Measurements from ENCODE around the gene CEP57L1. TPM values are rescaled to one million over a fixed set of nuclear protein-coding genes. Genes with fewer than 3 reads are reported as not detected.
"Not testable (repeated sequence)": the region's sequence is repeated elsewhere in the genome, so short reads cannot be mapped to it uniquely, and the experiment has no call there.

The CEP57L1 gene
- total RNA-seq, 4 donors from 2014 or later = 11.0 to 30.0 (median 16.3) TPM

DNA sequence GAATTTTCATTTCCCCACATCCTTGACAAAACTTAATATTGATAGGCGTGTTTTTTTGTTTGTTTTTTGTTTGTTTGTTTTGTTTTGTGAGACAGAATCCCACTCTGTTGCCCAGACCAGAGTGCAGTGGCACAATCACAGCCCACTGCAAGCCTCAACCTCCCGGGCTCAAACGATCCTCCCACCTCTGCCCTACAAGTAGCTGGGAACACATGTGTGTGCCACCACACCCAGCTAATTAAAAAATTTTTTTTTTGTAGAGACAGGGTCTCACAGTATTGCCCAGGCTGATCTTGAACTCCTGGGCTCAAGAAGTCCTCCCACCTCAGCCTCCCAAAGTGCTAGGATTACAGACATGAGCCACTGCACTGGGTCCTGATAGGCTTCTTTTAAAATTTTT is 9.2 kb downstream of the CEP57L1 start:
- WGBS, 2 donors (ENCODE audit: low coverage in 1 of 2) = 93 to 96% methylated on average over 3 of the region's 3 CpGs
- no peak for ATAC-seq
- Histone ChIP-seq H3K4me3 (no peak overlapping the region), H3K27ac (no peak overlapping the region), H3K27me3 (no peaks in the 10 kb centered on the region), H3K36me3 (peaks cover 0 to 10% of the 10 kb centered on the region in 2 donors), H3K4me1 (no peaks in the 10 kb centered on the region), H3K9me3 (no peaks in the 10 kb centered on the region)
- TF ChIP-seq EP300 (IDR thresholded peaks at IDR 0.05) (no peak), POLR2A (IDR thresholded peaks at IDR 0.05) (no peak), POLR2AphosphoS5 (IDR thresholded peaks at IDR 0.05) (no peak)
- TF ChIP-seq, protein P1, sequence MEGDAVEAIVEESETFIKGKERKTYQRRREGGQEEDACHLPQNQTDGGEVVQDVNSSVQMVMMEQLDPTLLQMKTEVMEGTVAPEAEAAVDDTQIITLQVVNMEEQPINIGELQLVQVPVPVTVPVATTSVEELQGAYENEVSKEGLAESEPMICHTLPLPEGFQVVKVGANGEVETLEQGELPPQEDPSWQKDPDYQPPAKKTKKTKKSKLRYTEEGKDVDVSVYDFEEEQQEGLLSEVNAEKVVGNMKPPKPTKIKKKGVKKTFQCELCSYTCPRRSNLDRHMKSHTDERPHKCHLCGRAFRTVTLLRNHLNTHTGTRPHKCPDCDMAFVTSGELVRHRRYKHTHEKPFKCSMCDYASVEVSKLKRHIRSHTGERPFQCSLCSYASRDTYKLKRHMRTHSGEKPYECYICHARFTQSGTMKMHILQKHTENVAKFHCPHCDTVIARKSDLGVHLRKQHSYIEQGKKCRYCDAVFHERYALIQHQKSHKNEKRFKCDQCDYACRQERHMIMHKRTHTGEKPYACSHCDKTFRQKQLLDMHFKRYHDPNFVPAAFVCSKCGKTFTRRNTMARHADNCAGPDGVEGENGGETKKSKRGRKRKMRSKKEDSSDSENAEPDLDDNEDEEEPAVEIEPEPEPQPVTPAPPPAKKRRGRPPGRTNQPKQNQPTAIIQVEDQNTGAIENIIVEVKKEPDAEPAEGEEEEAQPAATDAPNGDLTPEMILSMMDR (IDR thresholded peaks at IDR 0.05) = no peak

DNA sequence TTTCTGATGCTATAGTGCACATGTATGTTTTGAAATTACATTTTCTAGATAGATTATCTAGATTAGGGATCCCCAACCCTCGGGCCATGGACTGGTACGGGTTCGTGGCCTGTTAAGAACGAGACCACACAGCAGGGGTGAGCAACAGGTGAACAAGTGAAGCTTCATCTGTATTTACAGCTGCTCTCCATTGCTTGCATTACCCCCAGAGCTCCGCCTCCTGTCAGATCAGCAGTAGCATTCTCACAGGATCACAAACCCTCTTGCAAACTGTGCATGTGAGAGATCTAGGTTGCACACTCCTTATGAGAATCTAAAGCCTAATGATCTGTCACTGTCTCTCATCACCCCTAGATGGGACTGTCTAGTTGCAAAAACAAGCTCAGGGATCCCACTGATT is 10.4 kb downstream of the CEP57L1 start:
- H3K4me3 ChIP-seq = no peak overlapping the region
- no peaks in the 10 kb centered on the region for H3K9me3 ChIP-seq
- no peaks in the 10 kb centered on the region for H3K27me3 ChIP-seq
- TF ChIP-seq EP300 (IDR thresholded peaks at IDR 0.05) = no peak
- no peak overlapping the region for H3K27ac ChIP-seq
- no peaks in the 10 kb centered on the region for H3K4me1 ChIP-seq
- 98 to 100% methylated on average over 1 to 5 of the region's 5 CpGs for WGBS, 2 donors (ENCODE audit: low coverage in 1 of 2)
- peaks cover 0 to 7% of the 10 kb centered on the region in 2 donors for H3K36me3 ChIP-seq
- no peak for ATAC-seq

DNA sequence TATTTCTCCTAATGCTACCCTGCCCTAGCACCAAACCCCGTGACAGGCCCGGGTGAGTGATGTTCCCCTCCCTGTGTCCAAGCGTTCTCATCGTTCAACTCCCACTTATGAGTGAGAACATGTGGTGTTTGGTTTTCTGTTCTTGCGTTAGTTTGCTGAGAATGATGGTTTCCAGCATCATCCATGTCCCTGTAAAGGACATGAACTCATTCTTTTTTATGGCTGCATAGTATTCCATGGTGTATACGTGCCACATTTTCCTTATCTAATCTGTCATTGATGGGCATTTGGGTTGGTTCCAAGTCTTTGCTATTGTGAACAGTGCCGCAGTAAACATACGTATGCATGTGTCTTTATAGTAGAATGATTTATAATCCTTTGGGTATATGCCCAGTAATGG is 14.4 kb downstream of the CEP57L1 start:
- not testable (repeated sequence) for H3K36me3 ChIP-seq, H3K27ac ChIP-seq, H3K4me1 ChIP-seq, ATAC-seq, H3K27me3 ChIP-seq, H3K9me3 ChIP-seq, H3K4me3 ChIP-seq
- WGBS, 2 donors (ENCODE audit: low coverage in 1 of 2) = 93 to 95% methylated on average over 8 of the region's 8 CpGs

- WGBS, 2 donors (ENCODE audit: low coverage in 1 of 2) = 93 to 100% methylated on average over 3 of the region's 3 CpGs
- not testable (repeated sequence) for H3K9me3 ChIP-seq, H3K27me3 ChIP-seq, H3K27ac ChIP-seq, H3K36me3 ChIP-seq, H3K4me1 ChIP-seq, ATAC-seq, H3K4me3 ChIP-seq
These were observed 17.4 kb downstream of the CEP57L1 start for GRCh38 chr6:109112663-109113062.

DNA sequence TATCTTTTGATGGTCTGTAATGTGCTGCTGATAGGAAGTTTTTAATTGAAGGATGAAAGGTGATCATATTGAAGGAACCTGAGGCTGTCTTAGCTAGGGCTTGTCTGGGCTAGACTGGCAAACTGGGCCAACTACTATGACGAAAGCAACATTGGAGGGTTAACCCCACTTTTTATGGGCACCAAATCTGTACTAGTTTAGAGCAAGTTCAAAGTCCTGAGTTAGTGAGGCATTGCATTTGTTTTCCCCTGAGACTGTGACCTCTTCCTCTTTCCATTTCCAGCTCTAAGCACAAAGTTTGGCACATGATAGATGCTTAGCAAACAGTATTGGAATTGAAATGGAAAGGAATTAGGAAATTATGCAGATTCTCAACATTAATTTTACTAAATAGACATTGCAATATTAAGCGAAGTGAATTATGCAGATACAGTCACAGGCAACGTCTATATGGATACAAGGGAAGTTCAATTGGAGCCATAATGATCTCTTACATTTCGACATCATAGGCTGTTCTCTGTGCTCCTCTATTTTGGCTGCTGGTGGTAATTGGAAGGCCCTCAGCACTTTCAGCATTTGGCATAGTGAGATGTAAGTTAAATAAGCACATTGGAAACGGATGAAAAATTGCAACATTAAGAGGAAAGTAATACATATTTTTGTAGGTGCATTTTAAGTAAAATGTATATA is 22.2 kb downstream of the CEP57L1 start:
- 76 to 86% methylated on average over 4 to 5 of the region's 5 CpGs for WGBS, 2 donors (ENCODE audit: low coverage in 1 of 2)
- TF ChIP-seq EP300 (IDR thresholded peaks at IDR 0.05) (no peak), POLR2AphosphoS5 (IDR thresholded peaks at IDR 0.05) (no peak), POLR2A (IDR thresholded peaks at IDR 0.05) (no peak)
- TF ChIP-seq, protein P1 (IDR thresholded peaks at IDR 0.05) = no peak
- no peak for ATAC-seq

GRCh38 chr6:109118337-109118736 is 23.0 kb downstream of the CEP57L1 start:
- no peak for ATAC-seq

More for the DNA sequence above, 22.2 kb downstream of the CEP57L1 start:
- Histone ChIP-seq H3K9me3 (no peaks in the 10 kb centered on the region), H3K27me3 (no peaks in the 10 kb centered on the region), H3K4me3 (no peak overlapping the region), H3K36me3 (no peaks in the 10 kb centered on the region), H3K4me1 (peaks cover 4 to 51% (median 5%) of the 10 kb centered on the region in 3 donors), H3K27ac (no peak overlapping the region)

More at GRCh38 chr6:109118337-109118736, 23.0 kb downstream of the CEP57L1 start:
- Histone ChIP-seq H3K27ac (no peak overlapping the region), H3K9me3 (no peaks in the 10 kb centered on the region), H3K4me3 (no peak overlapping the region), H3K36me3 (no peaks in the 10 kb centered on the region), H3K27me3 (no peaks in the 10 kb centered on the region), H3K4me1 (peaks cover 4 to 51% (median 5%) of the 10 kb centered on the region in 3 donors)
- TF ChIP-seq POLR2A (IDR thresholded peaks at IDR 0.05) (no peak), POLR2AphosphoS5 (IDR thresholded peaks at IDR 0.05) (no peak), EP300 (IDR thresholded peaks at IDR 0.05) (no peak)
- TF ChIP-seq, protein P1 (IDR thresholded peaks at IDR 0.05) = no peak
- WGBS, 2 donors (ENCODE audit: low coverage in 1 of 2) = 47 to 54% methylated on average over 4 to 5 of the region's 5 CpGs
